GM23248 (cell line): Measurements from ENCODE around the gene ST6GAL2. TPM values are rescaled to one million over a fixed set of nuclear protein-coding genes. Genes with fewer than 3 reads are reported as not detected.

Source experiments
- DNase-seq: peaks from one replicate; pipeline ENCODE4 v3.0.0-alpha.2; 2015
- H2AFZ ChIP-seq: fragments of 200-600 bp; sonication (generic); 2 replicates; pipeline ENCODE4 v1.6.1; 2016; ENCODE audit warnings: antibody characterized with exemption
- H3F3A ChIP-seq: fragments of 200-600 bp; sonication (generic); 2 replicates; pipeline ENCODE4 v1.6.1; 2016; ENCODE audit warnings: mild to moderate bottlenecking, antibody characterized with exemption, mixed run types; ENCODE audit not compliant: insufficient read depth
- H3K27ac ChIP-seq: fragments of 200-600 bp; sonication (generic); 2 replicates; pipeline ENCODE4 v1.5.1; 2016; ENCODE audit warnings: mild to moderate bottlenecking
- H3K27me3 ChIP-seq: fragments of 200-600 bp; sonication (generic); replicated peaks from 2 replicates; pipeline ENCODE4 v1.6.1; 2016; ENCODE audit warnings: mild to moderate bottlenecking; ENCODE audit not compliant: insufficient read depth
- H3K36me3 ChIP-seq: fragments of 200-600 bp; sonication (generic); 2 replicates; pipeline ENCODE4 v1.6.1; 2016; ENCODE audit warnings: low read depth, mild to moderate bottlenecking
- H3K4me1 ChIP-seq: fragments of 200-600 bp; sonication (generic); 2 replicates; pipeline ENCODE4 v1.6.1; 2016; ENCODE audit warnings: mild to moderate bottlenecking; ENCODE audit not compliant: insufficient read depth
- H3K4me2 ChIP-seq: fragments of 200-600 bp; sonication (generic); one replicate; pipeline ENCODE4 v1.6.1; 2016; ENCODE audit warnings: mild to moderate bottlenecking; ENCODE audit not compliant: unreplicated experiment
- H3K4me3 ChIP-seq: fragments of 200-600 bp; sonication (generic); 2 replicates; pipeline ENCODE4 v1.5.1; 2016; ENCODE audit warnings: mild to moderate bottlenecking
- H3K79me2 ChIP-seq: fragments of 200-600 bp; sonication (generic); 2 replicates; pipeline ENCODE4 v1.6.1; 2016; ENCODE audit warnings: mild to moderate bottlenecking; ENCODE audit not compliant: insufficient read depth
- H3K9ac ChIP-seq: fragments of 200-600 bp; sonication (generic); 2 replicates; pipeline ENCODE4 v1.6.1; 2016; ENCODE audit warnings: mild to moderate bottlenecking
- H3K9me2 ChIP-seq: fragments of 200-600 bp; sonication (generic); 2 replicates; pipeline ENCODE4 v1.6.1; 2016; ENCODE audit warnings: mixed run types, mild to moderate bottlenecking, moderate library complexity; ENCODE audit not compliant: insufficient read depth
- H3K9me3 ChIP-seq: fragments of 200-600 bp; sonication (generic); one replicate; pipeline ENCODE4 v1.6.1; 2017; ENCODE audit warnings: low read depth
- H4K20me1 ChIP-seq: fragments of 200-600 bp; sonication (generic); 2 replicates; pipeline ENCODE4 v1.6.0; 2016; ENCODE audit not compliant: insufficient read depth
- EZH2 ChIP-seq: fragments of 200-600 bp; sonication (generic); IDR thresholded peaks from 2 replicates; pipeline ENCODE4 v1.6.1; 2018; ENCODE audit warnings: antibody characterized with exemption, mild to moderate bottlenecking; ENCODE audit not compliant: insufficient read depth, poor library complexity, severe bottlenecking
- EZH2phosphoT487 ChIP-seq: fragments of 200-600 bp; sonication (generic); IDR thresholded peaks from 2 replicates; pipeline ENCODE4 v1.6.1; 2018; ENCODE audit warnings: antibody characterized with exemption, moderate library complexity, mild to moderate bottlenecking, low read depth; ENCODE audit not compliant: insufficient read depth
- WGBS, 2 experiments: methylation state at CpG; one replicate each; pipeline ENCODE4 v1.1.6; 2015 to 2017; ENCODE audit warnings: low lambda C conversion rate in 2 of 2, low coverage in 1 of 2; ENCODE audit errors: missing lambda C conversion rate in 2 of 2; 5-methylcytosine and 5-hydroxymethylcytosine counted together
- in situ Hi-C: fragments of 300-500 bp; cut with MboI; formaldehyde crosslinking; loops from 2 replicates; pipeline ENCODE4 v1.15.0; 2020
- polyA plus RNA-seq: library from polyadenylated mRNA; unstranded; fragments of >200 nt; fragmentation: Nextera tagmentation; extraction: Ambion mirVana; gene quantifications from 2 replicates; pipeline ENCODE4 v1.2.1, GENCODE V29; 2016
- total RNA-seq: library from RNA; depleted of rRNA; stranded (reverse); fragments of >200 nt; shearing (Covaris generic); gene quantifications from 2 replicates; pipeline ENCODE4 v1.2.3, GENCODE V29; 2014

ST6GAL2 gene
- total and polyA plus RNA-seq, 2 experiments from 2014 or later = not detected

DNA sequence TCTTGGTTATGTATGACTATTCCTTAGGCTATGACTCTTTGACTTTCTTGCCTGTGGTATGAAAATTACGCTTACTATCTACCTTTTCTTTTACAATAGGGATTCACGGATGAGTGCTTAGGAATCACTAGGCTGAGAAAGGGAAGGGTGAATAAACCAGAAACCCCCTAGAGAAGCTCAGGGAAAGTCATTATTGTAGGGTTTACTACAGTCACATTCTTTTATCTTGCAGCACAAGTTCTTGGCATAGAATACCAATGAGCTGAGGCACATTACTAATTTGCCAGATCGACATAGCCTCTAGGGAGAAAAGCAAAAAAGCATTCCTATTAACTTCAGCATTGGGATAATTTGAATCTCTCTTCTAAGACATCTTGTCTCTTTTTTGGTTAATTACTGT lies 103.3 kb downstream of the ST6GAL2 start:
- in situ Hi-C loops = no loop called here
- no peak overlapping the region for H3K9ac ChIP-seq
- no peak overlapping the region for H2AFZ ChIP-seq
- no peaks in the 10 kb centered on the region for H3K79me2 ChIP-seq
- H3K4me2 ChIP-seq = no peak overlapping the region
- H3K9me2 ChIP-seq = no peaks in the 10 kb centered on the region
- no peaks in the 10 kb centered on the region for H3K4me1 ChIP-seq
- DNase-seq = no peak
- H3K27me3 ChIP-seq = no peaks in the 10 kb centered on the region
- H3K4me3 ChIP-seq = no peak overlapping the region
- no peaks in the 10 kb centered on the region for H3K9me3 ChIP-seq
- H4K20me1 ChIP-seq = no peaks in the 10 kb centered on the region
- H3K27ac ChIP-seq = no peak overlapping the region
- TF ChIP-seq EZH2 = no peak
- TF ChIP-seq EZH2phosphoT487 = no peak
- no peaks in the 10 kb centered on the region for H3F3A ChIP-seq
- no peaks in the 10 kb centered on the region for H3K36me3 ChIP-seq
- WGBS, 2 experiments = 20 to 28% methylated on average over 3 of the region's 3 CpGs

GRCh38 chr2:106781196-106781595 lies 104.8 kb downstream of the ST6GAL2 start:
- no peaks in the 10 kb centered on the region for H3K9me2 ChIP-seq
- no peak overlapping the region for H3K27ac ChIP-seq
- no peaks in the 10 kb centered on the region for H4K20me1 ChIP-seq
- H3K4me1 ChIP-seq = no peaks in the 10 kb centered on the region
- H3K36me3 ChIP-seq = no peaks in the 10 kb centered on the region
- H3K4me3 ChIP-seq = no peak overlapping the region
- no peak overlapping the region for H3K4me2 ChIP-seq
- TF ChIP-seq EZH2 = no peak
- TF ChIP-seq EZH2phosphoT487 = no peak
- no peak overlapping the region for H3K9ac ChIP-seq
- no peaks in the 10 kb centered on the region for H3K79me2 ChIP-seq
- no peaks in the 10 kb centered on the region for H3K27me3 ChIP-seq
- no peak overlapping the region for H2AFZ ChIP-seq
- H3F3A ChIP-seq = no peaks in the 10 kb centered on the region
- DNase-seq = no peak
- no peaks in the 10 kb centered on the region for H3K9me3 ChIP-seq
- 11 to 18% methylated on average over 3 of the region's 3 CpGs for WGBS, 2 experiments
- in situ Hi-C loops = no loop called here

- H3K4me1 ChIP-seq = no peaks in the 10 kb centered on the region
- DNase-seq = no peak
- no peaks in the 10 kb centered on the region for H3K36me3 ChIP-seq
- no peaks in the 10 kb centered on the region for H3K9me2 ChIP-seq
- H3K4me2 ChIP-seq = no peak overlapping the region
- no peak overlapping the region for H2AFZ ChIP-seq
- no peaks in the 10 kb centered on the region for H3K27me3 ChIP-seq
- H3K9ac ChIP-seq = no peak overlapping the region
- in situ Hi-C loops = no loop called here
- no peak overlapping the region for H3K27ac ChIP-seq
- no peak overlapping the region for H3K4me3 ChIP-seq
- H3K79me2 ChIP-seq = no peaks in the 10 kb centered on the region
- no peaks in the 10 kb centered on the region for H3F3A ChIP-seq
- H3K9me3 ChIP-seq = no peaks in the 10 kb centered on the region
- no peaks in the 10 kb centered on the region for H4K20me1 ChIP-seq
- 14 to 18% methylated on average over 3 of the region's 3 CpGs for WGBS, 2 experiments
- TF ChIP-seq EZH2 (no peak), EZH2phosphoT487 (no peak)
Observed at GRCh38 chr2:106771811-106772210, 114.2 kb downstream of the ST6GAL2 start.

DNA sequence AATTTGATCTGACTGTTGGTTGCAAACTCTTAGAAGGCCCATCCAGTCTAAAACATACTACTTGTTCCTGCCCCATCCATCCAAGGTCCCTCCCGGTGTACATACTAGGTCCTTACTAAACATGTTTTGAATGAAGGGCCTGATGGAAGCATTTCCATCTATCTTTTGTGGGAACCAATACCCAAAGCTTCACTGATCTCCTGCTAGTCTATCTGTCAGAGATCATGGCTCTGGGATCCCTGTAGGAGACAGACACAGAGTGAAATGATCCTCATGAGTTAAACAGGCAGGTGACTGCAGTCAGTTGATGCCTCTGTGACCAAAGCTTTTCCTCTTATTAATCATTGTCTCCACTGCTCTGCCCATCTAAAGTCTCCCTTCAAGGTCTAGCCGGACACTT lies 115.0 kb downstream of the ST6GAL2 start:
- Histone ChIP-seq H3K27me3 (no peaks in the 10 kb centered on the region), H3K9ac (no peak overlapping the region), H3K4me1 (no peaks in the 10 kb centered on the region), H3K4me3 (no peak overlapping the region), H3K79me2 (no peaks in the 10 kb centered on the region), H4K20me1 (no peaks in the 10 kb centered on the region), H3K9me3 (no peaks in the 10 kb centered on the region), H3K36me3 (no peaks in the 10 kb centered on the region), H3K27ac (no peak overlapping the region), H2AFZ (no peak overlapping the region), H3K4me2 (no peak overlapping the region), H3K9me2 (no peaks in the 10 kb centered on the region), H3F3A (no peaks in the 10 kb centered on the region)
- 12 to 16% methylated on average over 2 of the region's 2 CpGs for WGBS, 2 experiments
- no peak for TF ChIP-seq EZH2phosphoT487
- no peak for TF ChIP-seq EZH2
- in situ Hi-C loops = no loop called here
- DNase-seq = no peak

DNA sequence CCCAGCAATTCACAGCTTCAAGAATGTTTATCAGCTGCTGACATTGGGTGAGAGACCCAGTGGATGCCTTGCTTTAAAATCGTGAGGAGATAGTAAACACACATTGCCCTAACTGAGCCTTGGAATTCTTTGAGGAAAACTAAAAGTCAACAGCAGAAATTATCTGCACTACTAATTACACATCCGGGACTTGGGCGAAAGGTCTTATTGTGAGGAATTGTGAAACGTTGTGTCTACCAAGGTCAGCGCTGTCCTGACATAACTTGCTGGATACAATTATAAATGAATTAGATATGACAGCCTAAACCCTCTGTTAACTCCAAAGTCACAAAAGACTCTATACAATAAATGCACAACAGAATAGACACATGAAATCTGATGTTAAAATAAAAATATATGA lies 121.4 kb downstream of the ST6GAL2 start:
- H3K9ac ChIP-seq = no peak overlapping the region
- 37 to 38% methylated on average over 5 of the region's 5 CpGs for WGBS, 2 experiments

More for the DNA sequence above, 121.4 kb downstream of the ST6GAL2 start:
- Histone ChIP-seq H2AFZ (no peak overlapping the region), H4K20me1 (no peaks in the 10 kb centered on the region), H3K4me2 (no peak overlapping the region), H3K79me2 (no peaks in the 10 kb centered on the region), H3K36me3 (no peaks in the 10 kb centered on the region), H3F3A (no peaks in the 10 kb centered on the region), H3K27ac (no peak overlapping the region), H3K4me3 (no peak overlapping the region), H3K27me3 (no peaks in the 10 kb centered on the region; the same call in 1 of the 2 replicates), H3K4me1 (no peaks in the 10 kb centered on the region), H3K9me3 (no peaks in the 10 kb centered on the region), H3K9me2 (no peaks in the 10 kb centered on the region)
- DNase-seq = no peak
- TF ChIP-seq EZH2phosphoT487 (no peak), EZH2 (no peak)
- in situ Hi-C loops = no loop called here
